Fibroblast of the aortic adventitia (primary cell): ENCODE data around the gene PIGR. TPM values are rescaled to one million over a fixed set of nuclear protein-coding genes. Genes with fewer than 3 reads are reported as not detected.

ENCODE experiments used
- DNase-seq: peaks from one replicate; pipeline ENCODE4 v3.0.0-alpha.2; 2010; ENCODE audit warnings: low read depth
- H3K4me3 ChIP-seq: 2 replicates; pipeline ENCODE4 v1.5.1; 2011; ENCODE audit warnings: low read depth, mild to moderate bottlenecking, control low read depth, low read length, moderate library complexity
- total RNA-seq: library from RNA; depleted of rRNA; stranded (reverse); fragments of >200 nt; gene quantifications from 2 replicates; pipeline ENCODE4 v1.2.3, GENCODE V29; 2012; ENCODE audit warnings: low replicate concordance
- TF ChIP-seq, protein P1 (sequence below): IDR thresholded peaks from 2 replicates; pipeline ENCODE4 v1.5.1; 2011; ENCODE audit warnings: mild to moderate bottlenecking, low read length, control low read depth, inconsistent platforms; ENCODE audit not compliant: insufficient read depth

Gene PIGR
- total RNA-seq, 1 donor: not detected

DNA sequence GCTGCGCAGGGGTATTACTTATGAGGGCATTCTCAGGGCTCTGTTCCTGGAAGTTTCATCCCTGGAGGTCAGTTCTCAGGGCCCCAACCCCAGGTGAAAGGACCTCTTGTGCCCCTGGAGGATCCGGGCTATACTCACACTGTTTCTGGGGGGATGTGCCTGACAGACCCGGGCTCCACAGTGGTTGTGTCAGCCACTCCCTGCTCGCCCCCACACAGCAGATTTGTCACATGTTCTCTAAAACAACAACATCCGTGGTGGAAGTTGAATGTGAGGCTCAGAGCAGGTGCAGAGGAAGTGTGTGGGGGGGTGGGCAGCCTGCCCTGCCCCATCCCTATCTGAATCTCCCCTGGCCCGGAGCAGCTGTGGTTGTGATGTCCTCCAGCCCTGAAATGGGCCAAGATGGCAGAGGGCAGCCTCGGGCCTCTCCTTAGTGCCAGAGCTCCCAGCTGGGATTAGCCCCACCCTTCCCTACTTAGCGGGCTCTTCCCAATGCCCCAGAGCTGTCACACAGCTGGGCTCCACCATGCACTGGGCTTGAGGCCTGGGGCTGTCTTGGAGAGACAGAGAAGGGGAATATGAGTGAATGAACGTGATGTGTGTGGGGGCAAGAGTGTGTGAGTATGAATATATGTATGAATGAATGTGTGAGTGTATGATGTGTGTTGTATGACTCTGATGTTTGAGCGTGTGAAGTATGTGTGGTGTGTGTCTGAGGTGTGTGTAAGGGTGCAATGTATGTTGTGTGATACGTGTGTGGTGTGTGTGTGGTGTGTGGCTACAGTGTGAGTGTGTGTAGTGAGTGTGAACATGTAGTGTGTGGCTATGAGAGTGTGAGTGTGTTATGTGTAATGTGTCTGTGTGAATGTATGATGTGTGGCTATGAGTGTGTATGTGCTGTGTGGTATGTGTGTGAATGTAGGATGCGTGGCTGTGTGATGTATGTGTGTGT lies 23.0 kb downstream of the PIGR start:
- no peak overlapping the region for H3K4me3 ChIP-seq
- DNase-seq: no peak
- TF ChIP-seq, protein P1, sequence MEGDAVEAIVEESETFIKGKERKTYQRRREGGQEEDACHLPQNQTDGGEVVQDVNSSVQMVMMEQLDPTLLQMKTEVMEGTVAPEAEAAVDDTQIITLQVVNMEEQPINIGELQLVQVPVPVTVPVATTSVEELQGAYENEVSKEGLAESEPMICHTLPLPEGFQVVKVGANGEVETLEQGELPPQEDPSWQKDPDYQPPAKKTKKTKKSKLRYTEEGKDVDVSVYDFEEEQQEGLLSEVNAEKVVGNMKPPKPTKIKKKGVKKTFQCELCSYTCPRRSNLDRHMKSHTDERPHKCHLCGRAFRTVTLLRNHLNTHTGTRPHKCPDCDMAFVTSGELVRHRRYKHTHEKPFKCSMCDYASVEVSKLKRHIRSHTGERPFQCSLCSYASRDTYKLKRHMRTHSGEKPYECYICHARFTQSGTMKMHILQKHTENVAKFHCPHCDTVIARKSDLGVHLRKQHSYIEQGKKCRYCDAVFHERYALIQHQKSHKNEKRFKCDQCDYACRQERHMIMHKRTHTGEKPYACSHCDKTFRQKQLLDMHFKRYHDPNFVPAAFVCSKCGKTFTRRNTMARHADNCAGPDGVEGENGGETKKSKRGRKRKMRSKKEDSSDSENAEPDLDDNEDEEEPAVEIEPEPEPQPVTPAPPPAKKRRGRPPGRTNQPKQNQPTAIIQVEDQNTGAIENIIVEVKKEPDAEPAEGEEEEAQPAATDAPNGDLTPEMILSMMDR: no peak

GRCh38 chr1:206922524-206922923 lies 23.7 kb downstream of the PIGR start:
- no peak for DNase-seq
- H3K4me3 ChIP-seq: no peak overlapping the region
- TF ChIP-seq, protein P1: no peak

- no peak within 1 kb of the TSS for H3K4me3 ChIP-seq
- TF ChIP-seq, protein P1: no peak
- no peak for DNase-seq
Observed at GRCh38 chr1:206921772-206922265, 24.4 kb downstream of the PIGR start, which contains the start of gene FCMR. TSS of gene FCMR (minus strand) at chr1:206921941. CDS start at chr1:206921854, 87 bp downstream.

DNA sequence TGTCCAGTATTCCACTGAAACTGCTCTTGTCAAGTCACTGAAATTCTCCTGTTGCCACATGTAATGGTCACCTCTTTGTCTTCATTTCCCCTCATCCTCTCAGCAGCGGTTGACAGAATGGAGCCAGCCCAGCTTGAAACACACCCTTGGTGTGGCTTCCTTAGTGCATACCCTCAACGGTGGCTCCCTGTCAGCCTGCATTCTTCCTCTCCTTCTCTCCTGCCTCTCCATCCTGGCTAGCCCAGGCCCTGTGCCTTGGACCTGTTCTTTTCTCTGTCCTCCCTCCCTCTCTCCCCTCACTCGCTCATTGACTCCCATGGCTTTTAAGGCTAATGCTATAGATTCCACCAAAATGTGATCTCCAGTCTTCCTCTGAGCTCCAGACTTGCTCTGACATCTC lies 28.2 kb downstream of the PIGR start:
- TF ChIP-seq, protein P1: no peak
- H3K4me3 ChIP-seq: no peak overlapping the region
- no peak for DNase-seq

DNA sequence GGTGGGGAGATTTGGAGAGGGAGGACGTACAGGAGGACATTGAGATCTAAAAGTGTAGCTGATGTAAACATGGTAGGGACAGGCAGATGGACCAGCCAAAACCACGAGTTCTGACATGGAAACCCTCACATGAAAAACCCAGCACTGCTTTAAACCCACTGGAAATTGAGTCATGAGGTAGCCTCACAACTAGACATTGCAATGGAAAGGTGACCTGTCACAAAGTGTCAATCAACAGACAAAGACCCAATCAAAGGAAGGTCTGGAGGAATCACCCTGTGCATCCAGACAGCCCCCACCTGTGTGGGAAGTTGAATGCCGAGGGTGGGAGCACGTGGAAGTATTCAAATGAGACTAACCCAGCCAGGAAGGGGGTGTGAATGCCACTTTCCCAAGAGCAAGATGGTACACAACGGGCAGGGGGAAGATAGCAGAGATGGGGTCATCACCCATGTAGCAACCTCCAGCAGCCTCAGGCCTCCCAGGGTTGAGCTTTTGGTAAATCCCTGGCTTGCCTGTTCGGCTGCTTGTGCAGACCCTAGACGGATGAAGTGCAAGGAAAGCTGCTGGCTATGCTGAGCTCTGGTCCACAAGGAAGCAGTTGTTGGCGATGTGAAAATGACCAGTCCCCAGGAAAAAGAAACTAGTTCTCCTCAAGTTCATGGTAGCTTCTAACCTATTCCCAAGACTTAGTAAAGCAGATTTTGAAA lies 30.1 kb downstream of the PIGR start:
- TF ChIP-seq, protein P1: no peak
- DNase-seq: no peak
- H3K4me3 ChIP-seq: no peak overlapping the region

DNA sequence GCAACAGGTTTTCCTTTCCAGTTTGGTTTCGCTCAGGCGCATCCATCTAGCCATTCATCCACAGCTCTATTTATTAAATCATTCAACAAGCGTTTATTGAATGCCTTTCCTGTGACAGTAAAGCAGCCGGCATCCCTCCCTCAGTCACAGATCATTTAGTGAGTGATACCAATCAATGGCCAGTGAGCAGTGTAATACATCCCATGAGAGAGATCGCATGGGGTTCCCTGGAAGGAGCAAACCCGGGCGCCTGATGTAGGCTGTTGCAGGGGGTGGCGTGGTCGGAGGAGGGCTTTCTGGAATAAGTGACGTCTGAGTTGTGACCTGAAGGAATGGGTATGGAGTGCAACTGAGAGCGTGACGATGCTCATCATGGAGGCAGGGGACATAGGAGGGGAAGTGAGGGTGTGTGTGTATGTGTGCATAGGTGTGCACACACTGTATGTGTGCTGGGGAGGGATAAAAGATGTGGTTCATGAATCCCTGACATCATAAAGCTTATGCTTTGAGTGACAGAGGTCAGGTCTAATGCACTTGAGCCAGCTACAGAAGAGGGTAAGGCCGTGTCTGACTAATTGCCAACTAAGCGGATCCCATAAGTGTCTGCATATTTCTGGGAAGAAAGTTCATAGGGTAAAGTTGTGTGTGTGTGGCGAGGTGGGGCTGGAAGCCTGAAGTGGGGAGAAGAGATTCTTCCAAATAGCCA lies 31.1 kb downstream of the PIGR start:
- DNase-seq: no peak
- no peak overlapping the region for H3K4me3 ChIP-seq
- TF ChIP-seq, protein P1: no peak
